ENCODE results near the gene CLDN9.

The CLDN9 gene

GRCh38 chr16:2973605-2974318 is 39.0 kb upstream of the CLDN9 start:
- DNase-seq (ENCODE audit: low read depth) = no peak
- no peak overlapping the region for H3K4me3 ChIP-seq (ENCODE audit: low read depth, low read length)

GRCh38 chr16:2974319-2975056 is 38.2 kb upstream of the CLDN9 start:
- no peak for DNase-seq (ENCODE audit: low read depth)
- H3K4me3 ChIP-seq (ENCODE audit: low read depth, low read length) = no peak overlapping the region

GRCh38 chr16:2975161-2975795 is 37.4 kb upstream of the CLDN9 start:
- no peak overlapping the region for H3K4me3 ChIP-seq (ENCODE audit: low read depth, low read length)
- DNase-seq (ENCODE audit: low read depth) = no peak

GRCh38 chr16:2976201-2976600 is 36.5 kb upstream of the CLDN9 start:
- no peak for DNase-seq (ENCODE audit: low read depth)
- no peak overlapping the region for H3K4me3 ChIP-seq (ENCODE audit: low read depth, low read length)

GRCh38 chr16:2976673-2977072 is 36.0 kb upstream of the CLDN9 start:
- no peak for DNase-seq (ENCODE audit: low read depth)
- H3K4me3 ChIP-seq (ENCODE audit: low read depth, low read length) = no peak overlapping the region

- DNase-seq (ENCODE audit: low read depth) = no peak
- H3K4me3 ChIP-seq (ENCODE audit: low read depth, low read length) = no peak overlapping the region
Measured at GRCh38 chr16:2977440-2977839, 35.3 kb upstream of the CLDN9 start.

GRCh38 chr16:2979669-2980226 is 33.0 kb upstream of the CLDN9 start:
- no peak for DNase-seq (ENCODE audit: low read depth)

GRCh38 chr16:2980227-2981176 is 32.2 kb upstream of the CLDN9 start, which contains the start of gene PKMYT1:
TSS of gene PKMYT1 (minus strand) at chr16:2980446. CDS start at chr16:2979657, 789 bp downstream.
- peak; percentile 33 for DNase-seq (ENCODE audit: low read depth)
- H3K4me3 ChIP-seq (ENCODE audit: low read depth, low read length) = peak within 1 kb of the TSS; percentile 74

More at GRCh38 chr16:2979669-2980226, 33.0 kb upstream of the CLDN9 start:
- H3K4me3 ChIP-seq (ENCODE audit: low read depth, low read length) = peak overlapping the region; percentile 74

GRCh38 chr16:2981177-2981898 is 31.4 kb upstream of the CLDN9 start:
- peak overlapping the region; percentile 74 for H3K4me3 ChIP-seq (ENCODE audit: low read depth, low read length)
- DNase-seq (ENCODE audit: low read depth) = no peak

GRCh38 chr16:2981899-2982250 is 30.8 kb upstream of the CLDN9 start:
- DNase-seq (ENCODE audit: low read depth) = no peak

GRCh38 chr16:2982402-2982801 is 30.3 kb upstream of the CLDN9 start:
- no peak for DNase-seq (ENCODE audit: low read depth)
- no peak overlapping the region for H3K4me3 ChIP-seq (ENCODE audit: low read depth, low read length)

More at GRCh38 chr16:2981899-2982250, 30.8 kb upstream of the CLDN9 start:
- H3K4me3 ChIP-seq (ENCODE audit: low read depth, low read length) = no peak overlapping the region

GRCh38 chr16:2983706-2984136 is 29.0 kb upstream of the CLDN9 start:
- peak overlapping the region; percentile 20 for H3K4me3 ChIP-seq (ENCODE audit: low read depth, low read length)
- no peak for DNase-seq (ENCODE audit: low read depth)

- no peak overlapping the region for H3K4me3 ChIP-seq (ENCODE audit: low read depth, low read length)
- no peak for DNase-seq (ENCODE audit: low read depth)
Measured at GRCh38 chr16:2985462-2985861, 27.3 kb upstream of the CLDN9 start.

- no peak for DNase-seq (ENCODE audit: low read depth)
- H3K4me3 ChIP-seq (ENCODE audit: low read depth, low read length) = no peak overlapping the region
Measured at GRCh38 chr16:2985893-2986355, 26.8 kb upstream of the CLDN9 start.

GRCh38 chr16:2986623-2987188 is 26.0 kb upstream of the CLDN9 start:
- no peak for DNase-seq (ENCODE audit: low read depth)
- H3K4me3 ChIP-seq (ENCODE audit: low read depth, low read length) = no peak overlapping the region

- no peak for DNase-seq (ENCODE audit: low read depth)
- no peak overlapping the region for H3K4me3 ChIP-seq (ENCODE audit: low read depth, low read length)
Measured at GRCh38 chr16:2987286-2987685, 25.4 kb upstream of the CLDN9 start.

GRCh38 chr16:2987833-2988232 is 24.9 kb upstream of the CLDN9 start:
- H3K4me3 ChIP-seq (ENCODE audit: low read depth, low read length) = no peak overlapping the region
- no peak for DNase-seq (ENCODE audit: low read depth)

GRCh38 chr16:2988590-2989099 is 24.1 kb upstream of the CLDN9 start:
- DNase-seq (ENCODE audit: low read depth) = no peak

More at GRCh38 chr16:2988590-2989099, 24.1 kb upstream of the CLDN9 start:
- no peak overlapping the region for H3K4me3 ChIP-seq (ENCODE audit: low read depth, low read length)

All from skeletal muscle cell (primary cell).